Activated gamma-delta T cell (primary cell): ENCODE data around the gene PHLDB2.

Experiments used
- DNase-seq: peaks from one replicate; lab custom pipeline; 2025; lab: John Stamatoyannopoulos, UW

PHLDB2 gene

DNA sequence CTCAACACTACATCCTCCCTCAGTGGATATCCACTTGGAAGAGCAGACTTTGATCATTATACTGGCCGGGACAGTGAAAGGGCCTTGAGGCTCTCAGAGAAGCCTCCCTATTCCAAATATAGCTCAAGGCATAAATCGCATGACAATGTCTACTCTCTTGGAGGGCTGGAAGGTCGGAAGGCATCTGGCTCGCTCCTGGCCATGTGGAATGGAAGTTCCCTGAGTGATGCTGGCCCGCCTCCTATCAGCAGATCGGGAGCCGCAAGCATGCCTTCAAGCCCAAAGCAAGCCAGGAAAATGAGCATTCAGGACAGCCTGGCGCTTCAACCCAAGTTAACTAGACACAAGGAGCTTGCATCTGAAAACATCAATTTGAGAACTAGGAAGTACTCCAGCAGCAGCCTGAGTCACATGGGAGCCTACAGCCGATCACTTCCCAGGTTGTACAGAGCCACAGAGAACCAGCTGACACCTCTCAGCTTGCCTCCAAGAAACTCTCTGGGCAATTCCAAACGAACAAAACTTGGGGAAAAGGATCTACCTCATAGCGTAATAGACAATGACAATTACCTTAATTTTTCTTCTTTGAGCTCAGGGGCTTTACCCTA is 25.4 kb downstream of the PHLDB2 start:
- DNase-seq = no peak

DNA sequence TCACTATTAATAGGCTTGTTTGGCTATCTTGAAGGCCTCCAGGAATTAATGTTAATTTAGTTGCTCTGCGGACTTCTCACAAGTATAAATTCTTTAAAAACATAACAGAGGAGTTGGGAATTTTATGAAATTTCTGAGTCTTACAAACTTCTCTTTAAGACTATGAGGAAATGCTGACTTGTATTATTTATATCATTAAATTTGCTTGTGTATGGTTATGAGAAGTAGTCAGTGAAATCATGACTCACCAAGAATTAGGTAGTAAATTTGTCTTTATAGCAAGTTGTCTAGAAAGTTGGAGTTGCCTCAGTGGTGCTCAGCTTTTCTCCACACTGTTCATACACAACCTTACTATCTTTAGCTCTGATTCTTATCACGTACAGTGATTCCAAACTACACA is 26.5 kb downstream of the PHLDB2 start:
- no peak for DNase-seq

DNA sequence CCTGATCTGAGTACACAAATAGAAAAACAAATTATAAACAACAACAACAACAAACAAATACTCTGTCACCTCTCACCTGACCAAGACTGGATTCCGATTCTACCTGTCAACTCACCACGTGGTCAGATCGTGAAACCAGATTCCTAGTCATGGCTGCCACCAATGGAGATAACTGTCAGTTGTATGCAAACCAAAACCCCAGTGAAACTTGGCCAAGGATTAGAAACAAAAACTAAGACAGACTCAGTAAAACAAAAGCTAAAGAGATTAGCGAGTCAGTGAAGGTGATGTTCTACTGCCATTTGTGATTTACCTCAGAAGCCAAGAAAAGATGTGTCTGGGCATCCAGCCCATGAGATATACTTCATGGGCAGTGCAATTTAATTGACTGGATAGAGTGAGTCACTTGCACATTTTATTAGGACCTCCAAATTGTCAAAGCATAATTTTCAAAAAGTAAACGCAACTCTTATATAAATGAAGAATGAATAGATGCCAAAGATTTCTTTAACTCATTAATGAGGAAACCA is 31.1 kb downstream of the PHLDB2 start:
- no peak for DNase-seq

DNA sequence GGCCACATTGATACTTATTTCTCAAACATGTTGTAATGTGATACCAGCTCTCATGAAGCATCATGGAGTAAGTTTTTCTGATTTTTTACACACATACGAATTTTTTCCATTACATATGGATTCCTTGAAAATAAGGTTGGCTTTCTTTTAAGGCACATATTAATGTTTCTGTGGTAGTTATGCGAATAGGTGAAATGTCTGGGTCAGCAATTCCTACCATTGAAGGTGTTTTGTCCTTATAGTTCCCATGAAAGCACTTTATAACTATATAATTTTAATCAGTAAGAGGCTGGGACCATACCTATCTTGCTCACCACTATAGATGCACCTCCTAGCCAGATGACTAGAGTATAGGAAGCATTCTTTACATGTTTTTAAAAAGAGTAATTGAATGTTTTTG is 33.0 kb downstream of the PHLDB2 start:
- no peak for DNase-seq

DNA sequence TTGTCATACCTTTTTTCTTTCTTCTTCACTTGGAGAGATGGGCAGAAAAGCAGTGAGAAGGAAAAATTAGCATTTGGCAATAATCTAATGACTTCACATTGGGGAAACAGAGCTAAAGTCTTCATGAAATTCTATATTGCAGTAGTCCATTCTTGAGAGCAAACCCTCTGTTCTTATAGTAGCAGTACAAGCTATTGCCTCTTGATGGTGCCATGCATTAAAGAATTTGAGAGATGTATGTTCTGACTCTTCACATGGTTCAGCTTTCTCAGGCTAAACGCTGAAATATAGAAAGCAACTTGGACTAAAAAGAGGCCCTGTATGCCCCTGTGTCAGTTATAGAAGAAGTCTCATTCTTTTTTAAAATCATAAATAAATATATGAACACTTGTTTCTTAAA is 36.0 kb downstream of the PHLDB2 start:
- DNase-seq = no peak

DNA sequence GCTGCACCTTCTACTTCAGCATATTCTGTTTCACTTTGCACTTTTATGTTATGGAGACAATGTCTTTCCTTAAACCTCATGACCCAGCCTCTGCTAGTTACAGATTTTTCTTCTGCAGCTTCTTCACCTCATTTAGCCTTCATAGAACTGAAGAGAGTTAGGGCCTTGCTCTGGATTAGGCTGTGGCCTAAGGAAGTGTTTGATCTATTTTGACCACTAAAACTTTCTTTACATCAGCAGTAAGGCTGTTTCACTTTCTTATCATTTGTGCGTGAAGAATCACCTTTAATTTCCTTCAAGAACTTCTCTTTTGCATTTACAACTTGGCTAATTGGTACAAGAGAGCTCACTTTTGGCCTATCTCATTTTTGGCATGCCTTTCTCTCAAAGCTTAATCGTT is 40.9 kb downstream of the PHLDB2 start:
- DNase-seq = no peak

DNA sequence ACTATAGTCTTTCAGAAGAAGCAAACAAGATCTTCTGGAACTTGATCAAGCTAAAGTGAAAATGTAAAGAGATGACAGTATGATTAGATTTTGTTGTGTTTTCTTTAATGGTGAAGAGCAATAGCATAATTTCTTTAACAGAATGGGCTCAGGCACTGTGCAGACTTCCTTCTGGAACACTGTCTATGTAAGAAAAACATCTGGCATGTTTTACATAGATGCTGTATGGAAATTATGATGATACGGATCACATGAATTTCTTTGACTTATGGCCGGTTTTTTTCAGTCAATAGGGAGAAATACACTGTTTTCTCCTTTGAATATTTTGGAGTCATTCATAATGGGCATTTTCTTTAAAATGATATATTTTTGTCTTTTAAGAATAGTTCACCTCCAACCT is 42.6 kb downstream of the PHLDB2 start:
- DNase-seq = no peak

DNA sequence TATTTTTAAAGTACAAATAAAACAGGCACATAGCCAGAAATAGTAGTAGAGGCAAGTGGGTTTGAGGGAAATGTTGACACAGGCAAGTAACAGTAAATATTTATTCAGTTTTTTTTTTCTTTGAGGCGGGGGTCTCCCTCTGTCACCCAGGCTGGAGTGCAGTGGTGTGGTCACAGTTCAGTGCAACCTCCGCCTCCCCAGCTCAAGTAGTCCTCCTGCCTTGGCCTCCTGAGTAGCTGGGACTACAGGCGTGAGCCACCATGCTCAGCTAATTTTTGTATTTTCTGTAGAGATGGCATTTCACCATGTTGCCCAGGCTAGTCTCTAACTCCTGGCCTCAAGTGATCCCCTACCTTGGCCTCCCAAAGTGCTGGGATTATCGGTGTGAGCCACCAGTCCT is 43.5 kb downstream of the PHLDB2 start:
- DNase-seq = no peak

DNA sequence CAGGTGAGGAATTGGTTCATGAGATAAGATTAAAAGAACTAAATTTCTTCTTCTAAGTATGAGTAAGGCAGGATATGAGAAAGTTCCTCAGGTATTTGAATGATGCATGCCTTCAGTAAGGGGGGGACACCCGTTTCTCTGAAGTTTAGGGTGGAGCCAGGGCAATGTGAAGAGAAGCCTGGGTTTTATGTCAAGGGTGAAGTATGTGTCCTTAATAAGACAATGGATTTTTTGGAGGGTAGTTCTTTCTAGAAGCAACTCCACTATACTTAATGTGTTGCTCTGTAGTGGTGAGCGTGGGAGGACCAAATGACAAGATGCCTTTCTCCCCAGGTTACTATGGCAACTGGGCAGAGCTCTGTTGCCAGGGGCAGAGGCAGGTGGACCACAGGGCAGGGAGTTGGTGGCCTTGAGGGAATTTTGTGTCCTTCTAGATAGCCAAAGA is 44.0 kb downstream of the PHLDB2 start:
- no peak for DNase-seq

DNA sequence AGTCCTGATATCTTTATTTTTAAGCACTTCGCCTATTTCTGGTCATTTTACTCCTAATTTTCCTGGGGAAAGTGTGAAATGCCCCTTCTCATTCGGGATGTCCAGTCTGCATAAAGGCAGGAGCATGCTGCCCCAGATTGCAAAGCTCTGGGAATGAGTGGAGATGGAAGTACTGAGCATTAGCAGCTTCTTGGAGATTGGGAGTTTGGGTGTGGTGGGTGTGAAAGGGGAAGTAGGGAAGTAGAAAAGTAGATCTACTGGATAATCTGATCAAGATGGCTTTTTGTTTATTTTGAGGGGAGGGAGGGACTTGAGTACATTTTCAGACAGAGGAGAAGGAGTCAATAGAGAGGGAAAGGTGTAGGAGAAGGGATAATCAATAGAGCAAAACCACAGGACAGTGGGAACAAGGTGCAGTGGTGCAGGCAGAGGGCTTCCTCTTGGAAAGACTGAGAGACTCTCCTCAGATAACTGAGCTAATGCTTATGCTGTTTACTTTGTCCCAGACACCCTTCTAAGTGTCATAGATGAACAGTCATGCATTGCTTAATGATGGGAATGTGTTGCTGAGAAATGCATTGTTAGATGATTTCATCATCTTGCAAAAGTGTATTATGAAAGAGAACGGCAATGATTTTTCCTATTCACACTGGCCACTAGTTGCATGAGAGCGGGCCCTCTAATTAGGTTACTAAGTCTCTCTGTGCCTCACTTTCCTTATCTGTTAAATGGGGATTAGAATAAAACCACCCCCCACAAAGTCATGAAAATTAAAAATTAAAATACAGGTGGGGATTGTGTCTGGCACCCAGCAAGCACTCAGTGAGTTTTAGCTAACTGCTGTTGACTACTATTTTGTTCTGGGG is 45.5 kb downstream of the PHLDB2 start:
- DNase-seq = no peak

DNA sequence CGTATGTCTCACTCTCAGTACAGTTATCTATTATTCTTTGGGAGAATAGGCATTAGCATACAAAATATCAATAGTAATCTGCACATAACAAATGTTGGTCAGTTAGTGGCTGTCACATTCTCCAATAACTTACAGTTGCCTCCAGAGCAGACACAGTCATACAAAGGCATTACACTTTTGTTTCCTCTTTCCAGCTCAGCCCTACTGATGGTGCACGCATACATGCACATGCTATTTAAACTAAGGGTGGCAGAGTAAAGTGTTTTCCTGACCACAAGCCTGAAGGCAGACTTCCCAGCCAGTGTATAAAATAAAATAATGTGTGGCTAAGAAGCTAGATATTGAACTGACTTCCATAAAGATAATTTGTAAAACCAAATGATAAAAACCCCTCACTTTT is 47.6 kb downstream of the PHLDB2 start:
- DNase-seq = no peak

DNA sequence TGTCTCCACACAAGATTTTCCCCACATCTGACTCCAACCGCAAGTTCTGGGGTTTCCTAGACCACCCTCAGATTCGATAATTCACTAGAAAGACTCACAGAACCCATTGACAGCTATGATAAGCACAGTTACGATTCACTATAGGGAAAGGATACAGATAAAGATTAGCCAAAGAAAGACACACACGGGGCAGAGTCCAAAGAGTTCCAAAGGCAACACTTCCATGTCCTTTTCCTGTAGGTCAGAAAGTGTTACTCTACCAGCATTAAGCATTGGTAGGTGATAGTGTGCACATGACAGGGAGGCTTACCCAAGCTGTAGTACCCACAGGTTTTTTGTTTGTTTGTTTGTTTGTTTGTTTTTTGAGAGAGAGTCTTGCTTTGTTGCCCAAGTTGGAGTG is 48.1 kb downstream of the PHLDB2 start:
- DNase-seq = no peak

DNA sequence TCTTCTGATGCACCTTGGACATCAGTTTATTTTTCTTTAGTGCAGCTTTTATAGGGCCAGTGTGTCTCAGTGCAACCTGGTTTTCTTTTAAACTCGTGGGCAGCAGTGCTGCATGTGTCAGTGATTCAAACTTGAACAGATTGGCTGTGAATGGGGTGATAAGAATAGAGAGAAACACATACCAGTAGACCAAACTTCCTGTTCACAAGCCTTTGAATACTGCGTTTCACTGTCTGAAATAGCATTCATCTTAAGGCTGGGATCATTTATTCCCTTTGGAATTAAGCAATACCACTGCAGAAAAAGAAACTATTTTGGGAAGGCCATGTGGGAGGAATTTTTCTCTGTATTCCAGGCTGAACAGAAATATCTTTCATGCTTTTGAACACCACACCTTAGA is 51.7 kb downstream of the PHLDB2 start:
- DNase-seq = no peak

DNA sequence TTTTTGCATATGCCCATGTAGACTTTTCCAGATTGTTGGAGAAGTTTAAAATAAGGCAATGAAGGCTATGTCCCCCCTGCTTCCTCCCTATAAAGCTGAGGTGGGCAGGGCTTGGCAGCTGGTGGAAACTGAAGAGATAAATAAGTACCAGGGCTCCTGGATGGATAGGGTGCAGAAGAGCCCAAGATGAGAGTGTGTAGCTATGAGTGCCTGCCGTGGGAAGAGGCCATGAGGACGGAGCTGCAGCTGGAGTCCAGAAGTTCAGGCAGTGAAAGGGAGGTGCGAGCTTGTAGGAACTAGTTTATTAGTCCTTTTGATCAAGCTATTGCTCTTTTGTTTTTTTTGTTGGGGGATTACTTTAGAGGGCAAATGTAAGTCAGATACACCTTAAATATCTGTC is 52.4 kb downstream of the PHLDB2 start:
- no peak for DNase-seq

DNA sequence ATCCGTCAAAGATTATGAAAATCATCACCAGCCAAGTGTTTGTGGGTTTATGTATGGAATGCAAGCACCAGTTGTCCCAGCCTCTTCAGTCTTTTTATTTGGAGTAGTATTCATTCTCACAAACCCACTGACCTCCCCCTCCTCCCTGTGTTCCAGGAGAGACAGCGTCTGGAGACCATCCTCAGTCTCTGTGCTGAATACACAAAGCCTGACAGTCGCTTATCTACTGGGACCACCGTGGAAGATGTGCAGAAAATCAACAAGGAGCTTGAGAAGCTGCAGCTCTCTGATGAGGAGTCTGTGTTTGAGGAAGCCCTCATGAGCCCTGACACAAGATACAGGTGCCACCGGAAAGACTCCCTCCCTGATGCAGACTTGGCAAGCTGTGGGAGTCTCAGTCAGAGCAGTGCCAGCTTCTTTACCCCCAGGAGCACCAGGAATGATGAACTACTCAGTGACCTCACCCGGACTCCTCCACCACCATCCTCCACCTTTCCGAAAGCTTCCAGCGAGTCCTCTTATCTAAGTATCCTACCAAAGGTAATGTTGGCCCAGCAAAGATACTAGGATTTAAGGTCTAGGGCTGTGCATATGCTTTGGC is 54.2 kb downstream of the PHLDB2 start:
- DNase-seq = no peak

DNA sequence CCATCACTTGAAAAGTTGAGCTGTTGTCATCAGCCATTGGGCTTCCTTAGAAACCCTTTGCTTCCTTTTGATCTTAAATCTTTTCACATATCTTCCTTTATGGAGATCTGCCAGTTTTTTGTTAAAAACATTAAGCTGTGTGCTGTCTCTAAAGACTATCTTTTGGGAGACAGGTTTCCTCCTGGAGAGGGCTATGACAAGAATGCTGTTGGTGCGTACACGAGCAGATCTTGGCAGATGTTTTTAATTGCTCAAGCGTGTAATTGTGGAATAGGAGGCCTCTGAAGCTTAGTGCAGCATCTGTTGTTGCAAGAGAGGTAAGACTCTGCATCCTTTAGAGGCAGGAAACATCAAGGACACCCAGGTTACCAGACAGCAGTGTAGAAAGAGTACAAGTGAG is 56.8 kb downstream of the PHLDB2 start:
- DNase-seq = no peak

DNA sequence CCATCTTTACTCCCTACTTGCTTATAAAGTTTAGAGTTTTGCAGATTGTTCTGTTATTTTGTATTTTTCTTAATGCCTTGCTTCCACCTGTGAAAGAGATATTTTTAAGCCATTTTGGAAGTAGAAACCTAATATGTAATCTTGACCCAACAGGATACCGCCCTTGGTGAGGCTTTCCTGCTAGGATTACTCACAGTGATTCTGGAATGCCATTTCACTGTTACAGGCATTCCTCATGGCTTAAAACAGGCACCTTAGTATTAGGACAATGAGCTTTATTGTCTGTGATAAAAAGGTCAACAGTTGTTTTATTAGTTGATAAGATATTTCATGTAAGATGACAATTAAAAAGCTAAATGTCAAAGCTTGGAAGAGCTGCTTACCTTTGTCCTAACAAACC is 58.2 kb downstream of the PHLDB2 start:
- no peak for DNase-seq

DNA sequence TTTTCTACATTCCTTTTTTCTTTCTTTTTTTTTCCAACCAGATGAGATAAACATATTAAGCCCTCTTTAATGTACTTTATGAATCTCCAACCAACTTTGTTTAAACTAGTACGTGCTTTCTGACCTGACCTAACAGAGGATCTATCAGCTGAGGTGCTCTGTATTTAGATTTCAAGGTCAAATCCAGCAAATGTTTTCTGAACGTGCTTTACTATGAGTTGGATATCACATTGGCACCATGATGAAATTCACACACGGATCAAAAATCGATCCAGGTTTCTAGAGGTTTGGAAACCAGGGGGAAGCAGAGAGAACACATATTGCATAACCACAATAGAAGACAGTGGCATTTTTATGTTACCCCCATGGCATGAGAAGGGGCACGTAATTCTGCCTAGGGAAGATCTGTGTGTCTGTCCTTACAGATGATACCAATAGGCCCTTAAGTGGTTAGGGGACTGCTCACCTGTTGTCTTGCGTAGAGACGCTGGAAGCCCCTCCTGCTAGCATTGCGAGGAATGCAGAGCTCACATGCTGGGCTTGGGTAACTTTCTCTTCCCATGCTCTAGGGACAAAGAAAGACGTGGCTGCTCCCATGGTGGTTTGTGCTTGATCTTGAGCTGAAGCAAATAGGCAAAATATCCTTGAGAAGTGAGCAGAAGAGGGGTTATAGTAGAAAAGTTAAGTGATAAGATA is 60.5 kb downstream of the PHLDB2 start:
- DNase-seq = no peak

DNA sequence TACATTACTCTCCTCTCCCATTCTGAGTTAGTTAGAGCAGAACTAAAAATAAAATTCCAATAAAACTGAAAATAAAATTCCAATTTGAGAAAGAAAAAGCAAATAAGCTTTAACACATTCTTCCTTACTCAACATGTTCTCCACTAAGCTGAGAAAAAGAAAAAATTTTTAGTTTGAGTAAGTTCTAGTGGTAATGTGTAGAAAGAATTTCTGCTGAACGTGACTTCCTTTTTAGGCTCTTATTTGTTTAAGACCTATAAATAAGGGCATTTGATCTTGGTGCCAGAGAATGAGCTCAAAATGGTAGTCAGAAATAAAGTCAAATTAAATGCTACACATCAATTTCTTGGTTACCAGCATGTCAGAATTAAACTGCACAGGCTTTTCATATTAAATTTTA is 62.1 kb downstream of the PHLDB2 start:
- no peak for DNase-seq

DNA sequence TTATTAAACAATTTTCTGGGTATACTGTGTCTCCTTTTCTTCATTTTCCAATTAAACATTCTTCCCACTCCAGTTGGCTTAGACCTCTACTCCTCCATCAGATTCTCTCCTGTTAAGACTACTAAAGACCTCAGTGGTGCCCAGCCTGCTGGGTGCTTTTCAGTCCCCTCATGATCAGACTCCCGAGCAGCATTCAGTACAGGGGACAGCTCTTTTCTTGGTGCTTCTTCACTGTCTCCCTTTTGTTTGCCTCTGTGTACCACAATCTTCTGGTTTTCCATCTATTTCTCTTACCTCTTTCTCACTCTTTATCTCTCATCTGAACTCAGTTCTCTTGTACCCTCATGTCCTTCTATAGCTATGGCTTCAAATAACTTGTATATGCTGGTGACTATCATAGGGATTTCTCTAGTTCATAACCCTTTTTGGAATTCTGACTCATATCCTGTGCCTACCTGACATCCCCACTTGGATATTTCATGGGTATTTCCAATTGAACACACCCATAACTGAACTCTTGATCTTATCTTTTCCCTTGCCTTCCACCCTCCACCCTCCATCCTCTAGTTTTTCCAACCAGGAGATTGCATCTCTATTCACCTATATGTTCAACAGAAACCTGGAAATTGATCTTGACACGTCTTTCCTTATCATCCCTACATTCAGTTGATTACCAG is 64.2 kb downstream of the PHLDB2 start:
- no peak for DNase-seq

DNA sequence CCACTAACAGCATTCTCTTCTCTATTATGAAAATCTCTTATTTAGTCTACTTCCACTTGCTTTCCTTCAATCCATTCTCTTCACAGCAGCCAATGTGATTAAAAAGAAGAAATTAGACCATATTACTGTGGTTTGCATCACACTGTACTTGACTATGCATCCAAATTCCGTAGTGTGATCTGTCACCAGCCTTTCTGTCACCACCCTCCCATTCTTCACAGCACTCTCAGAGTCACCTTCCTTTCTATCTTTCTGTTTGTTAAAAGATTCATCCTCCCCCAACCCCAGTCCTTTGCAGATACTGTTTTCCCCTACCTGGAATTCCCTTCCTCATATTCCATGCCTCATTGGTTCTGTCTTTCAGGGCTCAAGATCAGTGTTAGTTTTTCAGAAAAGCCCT is 64.7 kb downstream of the PHLDB2 start:
- no peak for DNase-seq

DNA sequence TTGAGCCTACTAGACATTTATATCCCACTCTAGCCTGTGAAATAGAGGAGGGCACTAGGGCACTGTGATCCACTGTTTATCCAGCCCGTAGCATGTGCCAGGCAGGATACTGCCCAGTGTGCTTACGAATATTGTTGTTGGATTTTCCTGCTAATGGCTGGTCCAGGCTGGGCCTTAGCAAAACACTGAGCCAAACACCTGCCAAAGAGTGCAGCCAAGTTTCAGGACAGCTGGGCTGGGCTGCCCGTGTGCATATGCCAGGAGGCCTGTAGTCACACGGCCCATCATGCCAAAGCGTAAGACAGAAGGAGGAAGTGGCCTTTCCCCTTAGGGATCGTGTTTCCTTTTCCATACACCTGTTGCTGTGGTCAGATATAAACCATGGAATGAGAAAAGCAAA is 65.2 kb downstream of the PHLDB2 start:
- DNase-seq = no peak
